Endothelial cell (in vitro differentiated cells): ENCODE measurements around the gene RPTOR. TPM values are rescaled to one million over a fixed set of nuclear protein-coding genes. Genes with fewer than 3 reads are reported as not detected.

Experiments
- DNase-seq: peaks from one replicate; pipeline ENCODE4 v3.0.0; 2021; ENCODE audit warnings: low spot score
- H3K27ac Mint-ChIP-seq: one replicate; pipeline ENCODE4 v1.8.0; 2021; ENCODE audit warnings: mixed read lengths, inconsistent platforms; ENCODE audit not compliant: unreplicated experiment
- H3K27me3 Mint-ChIP-seq: one replicate; pipeline ENCODE4 v1.8.0; 2021; ENCODE audit warnings: mild to moderate bottlenecking, moderate library complexity, mixed read lengths, inconsistent platforms; ENCODE audit not compliant: unreplicated experiment
- H3K36me3 Mint-ChIP-seq: one replicate; pipeline ENCODE4 v1.8.0; 2021; ENCODE audit warnings: mild to moderate bottlenecking, low read depth, mixed read lengths, inconsistent platforms; ENCODE audit not compliant: unreplicated experiment
- H3K4me1 Mint-ChIP-seq: one replicate; pipeline ENCODE4 v1.8.0; 2021; ENCODE audit warnings: mild to moderate bottlenecking, mixed read lengths, inconsistent platforms; ENCODE audit not compliant: unreplicated experiment
- H3K4me3 Mint-ChIP-seq: one replicate; pipeline ENCODE4 v1.8.0; 2021; ENCODE audit warnings: mild to moderate bottlenecking, mixed read lengths, inconsistent platforms; ENCODE audit not compliant: unreplicated experiment
- H3K9me3 Mint-ChIP-seq: one replicate; pipeline ENCODE4 v1.8.0; 2021; ENCODE audit warnings: mixed read lengths, inconsistent platforms; ENCODE audit not compliant: unreplicated experiment
- CTCF ChIP-seq: fragments of 200-600 bp; sonication (generic); IDR thresholded peaks from one replicate; pipeline ENCODE4 v1.5.0; 2021; ENCODE audit warnings: antibody characterized with exemption; ENCODE audit not compliant: unreplicated experiment
- total RNA-seq: library from RNA; stranded (reverse); fragmentation: NEBNext Ultra II Directional; extraction: Animal tissue kit (Norgen Biotek cat#: 25700); gene quantifications from one replicate; pipeline ENCODE4 v1.2.1, GENCODE V29; 2021; ENCODE audit not compliant: unreplicated experiment

The RPTOR gene
- total RNA-seq, 1 donor from 2014 or later: 36.7 TPM

DNA sequence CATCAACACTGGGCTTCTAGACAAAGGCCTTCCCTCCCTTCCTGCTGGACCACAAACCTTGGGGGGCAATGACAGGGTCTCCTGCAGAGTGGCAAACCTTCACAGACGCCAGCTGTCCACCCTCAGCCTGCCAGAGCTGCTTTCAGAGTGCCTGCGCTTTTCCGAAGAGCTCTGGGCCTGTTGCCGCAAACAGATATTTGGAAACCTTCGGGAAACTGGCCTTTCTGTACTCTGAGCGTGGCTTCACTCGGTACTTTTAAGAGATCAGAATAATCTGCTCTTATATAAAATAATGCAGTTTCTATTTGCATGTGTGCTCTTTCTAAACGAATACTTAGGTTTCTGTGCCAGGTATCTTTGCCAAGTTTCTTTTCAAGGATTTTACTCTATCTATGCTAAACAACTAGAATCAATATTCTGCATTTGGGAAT, 294.9 kb downstream of the RPTOR start:
- H3K9me3 Mint-ChIP-seq: no peaks in the 10 kb centered on the region
- H3K36me3 Mint-ChIP-seq: peaks cover 8% of the 10 kb centered on the region
- no peak for DNase-seq
- H3K4me3 Mint-ChIP-seq: no peak overlapping the region
- H3K27ac Mint-ChIP-seq: no peak overlapping the region
- H3K27me3 Mint-ChIP-seq: peaks cover 4% of the 10 kb centered on the region
- TF ChIP-seq CTCF: no peak
- H3K4me1 Mint-ChIP-seq: no peaks in the 10 kb centered on the region

- Mint-ChIP-seq H3K27me3 (peaks cover 4% of the 10 kb centered on the region), H3K27ac (no peak overlapping the region), H3K36me3 (peaks cover 8% of the 10 kb centered on the region), H3K4me3 (no peak overlapping the region), H3K4me1 (no peaks in the 10 kb centered on the region), H3K9me3 (no peaks in the 10 kb centered on the region)
- no peak for TF ChIP-seq CTCF
- DNase-seq: no peak
Observed at GRCh38 chr17:80839970-80840369, 295.3 kb downstream of the RPTOR start.

DNA sequence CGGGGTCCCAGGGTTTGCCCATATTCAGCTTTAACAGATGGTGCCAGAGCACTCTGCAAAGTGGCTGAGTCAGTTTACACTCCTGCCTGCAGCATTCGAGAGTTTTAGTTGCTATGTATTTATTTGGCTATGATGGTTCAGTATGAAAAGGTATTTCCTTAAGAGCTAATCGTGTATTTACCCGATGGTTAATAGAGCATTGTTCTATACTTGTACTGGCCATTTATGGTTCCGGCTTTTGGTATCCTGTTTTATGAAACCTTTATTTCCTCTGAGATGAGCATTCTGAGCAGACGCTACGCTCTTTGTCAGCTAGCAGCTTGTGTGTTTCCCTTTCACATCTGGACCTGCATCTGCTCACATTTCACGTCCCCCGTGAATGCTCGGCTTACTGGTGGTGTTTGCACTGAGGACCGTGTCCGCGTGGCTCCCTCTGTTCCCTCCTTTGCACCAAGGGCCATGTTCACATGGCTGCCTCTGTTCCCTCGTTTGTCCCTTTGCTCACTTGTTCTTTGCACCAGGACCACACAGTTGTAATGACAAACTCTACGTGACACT, 297.9 kb downstream of the RPTOR start:
- Mint-ChIP-seq H3K27me3 (peaks cover 11% of the 10 kb centered on the region), H3K27ac (no peak overlapping the region), H3K4me3 (no peak overlapping the region), H3K9me3 (no peaks in the 10 kb centered on the region), H3K36me3 (peaks cover 24% of the 10 kb centered on the region), H3K4me1 (peaks cover 5% of the 10 kb centered on the region)
- no peak for TF ChIP-seq CTCF
- DNase-seq: no peak

- Mint-ChIP-seq H3K36me3 (peaks cover 28% of the 10 kb centered on the region), H3K4me3 (no peak overlapping the region), H3K4me1 (peaks cover 5% of the 10 kb centered on the region), H3K9me3 (no peaks in the 10 kb centered on the region), H3K27ac (no peak overlapping the region), H3K27me3 (peaks cover 9% of the 10 kb centered on the region)
- no peak for TF ChIP-seq CTCF
- DNase-seq: no peak
Observed at GRCh38 chr17:80843741-80844156, 299.1 kb downstream of the RPTOR start.

DNA sequence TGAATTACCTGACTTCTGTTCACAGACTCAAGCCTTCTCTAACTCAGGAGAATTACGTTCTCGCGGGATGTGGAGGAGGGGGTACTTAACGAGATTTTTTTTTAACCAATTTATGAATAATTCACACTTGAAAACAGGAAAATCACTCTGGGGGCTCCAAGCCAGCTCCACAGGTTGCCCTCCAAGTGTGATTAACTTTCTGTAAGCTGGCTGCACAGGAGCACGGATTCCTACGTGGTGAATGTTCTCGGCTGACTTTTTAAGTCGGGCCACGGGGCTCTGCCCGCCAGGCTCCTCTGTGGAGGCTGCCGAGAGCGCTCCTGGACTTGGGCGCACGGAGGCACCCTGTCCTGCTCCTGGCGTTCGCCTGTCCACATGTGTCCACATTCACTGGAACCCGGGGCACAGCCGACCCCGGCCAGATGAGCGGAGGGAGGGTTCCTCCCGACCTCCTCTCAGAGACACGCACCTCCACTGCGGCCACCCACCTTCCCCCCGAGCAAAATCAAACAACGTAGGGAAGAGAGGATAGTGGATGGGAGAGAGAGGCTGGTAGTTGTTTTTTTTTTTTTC, 299.9 kb downstream of the RPTOR start:
- no peak overlapping the region for H3K4me3 Mint-ChIP-seq
- peaks cover 5% of the 10 kb centered on the region for H3K4me1 Mint-ChIP-seq
- H3K27ac Mint-ChIP-seq: no peak overlapping the region
- H3K36me3 Mint-ChIP-seq: peaks cover 28% of the 10 kb centered on the region
- TF ChIP-seq CTCF: no peak
- peaks cover 9% of the 10 kb centered on the region for H3K27me3 Mint-ChIP-seq
- DNase-seq: no peak
- no peaks in the 10 kb centered on the region for H3K9me3 Mint-ChIP-seq
